GM12878 (cell line): ENCODE measurements around the gene ATXN1. TPM values are rescaled to one million over a fixed set of nuclear protein-coding genes. Genes with fewer than 3 reads are reported as not detected.

Experiments
- ATAC-seq: fragments of 200-7000 bp; cut with Tn5 transposase; 3 replicates; pipeline ENCODE4 v1.9.1; 2020; ENCODE audit warnings: mild to moderate bottlenecking, moderate library complexity
- BruUV-seq: library from RNA; stranded (reverse); fragments of 400-500 nt; replicated peaks from 2 replicates; lab custom pipeline; 2021; lab: Mats Ljungman, UMichigan
- CTCF ChIA-PET: fragments of 300-600 bp; sonication (Branson Sonifier 250); formaldehyde crosslinking; extraction: SDS; loops from one replicate; lab custom pipeline; 2021; ENCODE audit warnings: inconsistent platforms; lab: Yijun Ruan, JAX
- POLR2A ChIA-PET: fragments of 350-600 bp; formaldehyde crosslinking; extraction: SDS; loops from one replicate; lab custom pipeline; 2021; ENCODE audit warnings: inconsistent platforms; lab: Charles Lee
- RAD21 ChIA-PET: fragments of 300-600 bp; sonication (Branson Sonifier 250); formaldehyde crosslinking; loops from one replicate; lab custom pipeline; 2023; ENCODE audit warnings: antibody characterized with exemption; ENCODE audit not compliant: unreplicated experiment; lab: Charles Lee
- SMC1A ChIA-PET: fragments of 300-600 bp; sonication (Branson Sonifier 250); formaldehyde crosslinking; loops from one replicate; lab custom pipeline; 2023; ENCODE audit not compliant: unreplicated experiment, uncharacterized antibody; lab: Charles Lee
- DNase-seq: peaks from one replicate; pipeline ENCODE4 v3.0.0-alpha.2; 2011; ENCODE audit warnings: low read depth, low spot score
- FAIRE-seq: peaks from 3 replicates; lab custom pipeline; 2011; peaks lifted over from hg19 to GRCh38; lab: Jason Lieb, UNC
- H2AFZ ChIP-seq: 2 replicates; pipeline ENCODE4 v1.6.0; 2011; ENCODE audit warnings: low read depth, low read length, control low read depth; ENCODE audit not compliant: control insufficient read depth
- H3K27ac ChIP-seq: 2 replicates; pipeline ENCODE4 v1.5.1; 2011; ENCODE audit warnings: control low read depth; ENCODE audit not compliant: control insufficient read depth, insufficient read depth
- H3K27me3 ChIP-seq, 2 experiments: replicated peaks in 1 of 2; 2 replicates each; pipeline versions ENCODE4 v1.6.0 to v1.6.1; 2011; ENCODE audit warnings: low read length in 1 of 2; ENCODE audit not compliant: control insufficient read depth in 2 of 2, insufficient read depth in 2 of 2
- H3K36me3 ChIP-seq, 2 experiments: 2 replicates each; pipeline ENCODE4 v1.5.1; 2011; ENCODE audit warnings: low read length in 1 of 2; ENCODE audit not compliant: control insufficient read depth in 2 of 2, insufficient read depth in 2 of 2
- H3K4me1 ChIP-seq: 2 replicates; pipeline ENCODE4 v1.6.1; 2011; ENCODE audit warnings: mild to moderate bottlenecking, low read length, moderate library complexity, mixed read lengths; ENCODE audit not compliant: control insufficient read depth, insufficient read depth
- H3K4me2 ChIP-seq: 2 replicates; pipeline ENCODE4 v1.6.0; 2011; ENCODE audit warnings: control low read depth; ENCODE audit not compliant: control insufficient read depth, insufficient read depth
- H3K4me3 ChIP-seq: fragments of 200-600 bp; sonication (generic); 2 replicates; pipeline ENCODE4 v1.5.1; 2016
- H3K79me2 ChIP-seq: 2 replicates; pipeline ENCODE4 v1.6.0; 2011; ENCODE audit warnings: low read length; ENCODE audit not compliant: control insufficient read depth, insufficient read depth
- H3K9ac ChIP-seq: 2 replicates; pipeline ENCODE4 v1.8.0; 2011; ENCODE audit warnings: low read length, control low read depth, mixed read lengths; ENCODE audit not compliant: control insufficient read depth, insufficient read depth
- H3K9me3 ChIP-seq: replicated peaks from 3 replicates; pipeline ENCODE4 v1.5.1; 2011; ENCODE audit warnings: mild to moderate bottlenecking, low read length; ENCODE audit not compliant: control insufficient read depth, insufficient read depth
- H4K20me1 ChIP-seq: 2 replicates; pipeline ENCODE4 v1.6.0; 2011; ENCODE audit not compliant: control insufficient read depth, insufficient read depth
- ATF7 ChIP-seq: fragments of 450-650 bp; IDR thresholded peaks from 2 replicates; pipeline ENCODE4 v1.6.1; 2016; ENCODE audit warnings: low read depth, mild to moderate bottlenecking
- BCL11A ChIP-seq: IDR thresholded peaks from 2 replicates; pipeline ENCODE4 v1.6.1; 2011; ENCODE audit warnings: low read depth, low read length
- CBFB ChIP-seq: IDR thresholded peaks from 2 replicates; pipeline ENCODE4 v1.6.1; 2016; ENCODE audit warnings: antibody characterized with exemption, low read depth
- CREB1 ChIP-seq: IDR thresholded peaks from 2 replicates; pipeline ENCODE4 v1.6.1; 2012; ENCODE audit warnings: low read depth, mild to moderate bottlenecking, inconsistent platforms
- EGR1 ChIP-seq, 2 experiments: IDR thresholded peaks; 1 replicate in 1 of 2; 2 replicates in 1 of 2; pipeline ENCODE4 v1.6.1; 2011 to 2012; ENCODE audit warnings: low read depth in 2 of 2, low read length in 2 of 2, borderline replicate concordance in 1 of 2, mild to moderate bottlenecking in 1 of 2, moderate library complexity in 1 of 2
- EP300 ChIP-seq, 2 experiments: fragments of 150-350 bp in 1 of 2; IDR thresholded peaks; 2 replicates each; pipeline ENCODE4 v1.6.1; 2011 to 2012; ENCODE audit warnings: low read depth in 2 of 2, low read length in 2 of 2, borderline replicate concordance in 1 of 2, improper control_type of control experiment in 1 of 2, inconsistent platforms in 1 of 2; ENCODE audit not compliant: control insufficient read depth in 1 of 2
- ETV6 ChIP-seq, 2 experiments: fragments of 450-650 bp in 1 of 2; IDR thresholded peaks in 1 of 2; conservative IDR thresholded peaks in 1 of 2; 2 replicates each; pipeline ENCODE4 v1.6.1; 2014; ENCODE audit warnings: antibody characterized with exemption in 1 of 2, borderline replicate concordance in 1 of 2, low read depth in 1 of 2, mild to moderate bottlenecking in 1 of 2, moderate library complexity in 1 of 2
- FOXK2 ChIP-seq: fragments of 450-650 bp; IDR thresholded peaks from 2 replicates; pipeline ENCODE4 v1.6.1; 2017; ENCODE audit warnings: mild to moderate bottlenecking, moderate library complexity
- GABPA ChIP-seq: IDR thresholded peaks from 2 replicates; pipeline ENCODE4 v1.6.1; 2014; ENCODE audit warnings: antibody characterized with exemption, low read depth, mild to moderate bottlenecking, inconsistent platforms
- IRF4 ChIP-seq: IDR thresholded peaks from 2 replicates; pipeline ENCODE4 v1.6.1; 2011; ENCODE audit warnings: low read depth, low read length
- MTA3 ChIP-seq: IDR thresholded peaks from 2 replicates; pipeline ENCODE4 v1.6.1; 2012; ENCODE audit warnings: low read length, inconsistent platforms, borderline replicate concordance
- MYC ChIP-seq: IDR thresholded peaks from 2 replicates; pipeline ENCODE4 v1.6.1; 2011; ENCODE audit warnings: mild to moderate bottlenecking, low read length, moderate library complexity, inconsistent platforms; ENCODE audit not compliant: insufficient read depth, insufficient replicate concordance, insufficient read length, severe bottlenecking
- NFIC ChIP-seq: IDR thresholded peaks from 2 replicates; pipeline ENCODE4 v1.6.1; 2012; ENCODE audit warnings: low read depth, mild to moderate bottlenecking, inconsistent platforms, low read length, moderate library complexity
- NFYB ChIP-seq: IDR thresholded peaks from 2 replicates; pipeline ENCODE4 v1.6.1; 2011; ENCODE audit warnings: low read depth, mild to moderate bottlenecking, low read length, improper control_type of control experiment, moderate library complexity; ENCODE audit not compliant: insufficient read depth
- POLR2A ChIP-seq: IDR thresholded peaks from 2 replicates; pipeline ENCODE4 v1.6.1; 2011; ENCODE audit warnings: low read depth, mild to moderate bottlenecking, low read length
- POU2F2 ChIP-seq: IDR thresholded peaks from 3 replicates; pipeline ENCODE4 v1.6.1; 2011; ENCODE audit warnings: low read depth, mild to moderate bottlenecking, low read length, borderline replicate concordance
- RUNX3 ChIP-seq: IDR thresholded peaks from 2 replicates; pipeline ENCODE4 v1.6.1; 2012; ENCODE audit warnings: low read length, inconsistent platforms
- SMC3 ChIP-seq: IDR thresholded peaks from 2 replicates; pipeline ENCODE4 v1.6.1; 2011; ENCODE audit warnings: low read length, improper control_type of control experiment, borderline replicate concordance
- SREBF2 ChIP-seq: IDR thresholded peaks from 2 replicates; pipeline ENCODE4 v1.6.1; 2012; ENCODE audit warnings: mild to moderate bottlenecking, low read length
- ZBED1 ChIP-seq: IDR thresholded peaks from 2 replicates; pipeline ENCODE4 v1.6.1; 2016; ENCODE audit warnings: borderline replicate concordance
- whole genome bisulfite sequencing: methylation state at CpG from one replicate; pipeline ENCODE4 v1.1.6; 2016; ENCODE audit warnings: low lambda C conversion rate; ENCODE audit not compliant: insufficient replicate concordance, insufficient coverage; ENCODE audit errors: missing lambda C conversion rate; 5-methylcytosine and 5-hydroxymethylcytosine counted together
- in situ Hi-C: fragments of 300-500 bp; cut with MboI; formaldehyde crosslinking; loops from 9 replicates; pipeline ENCODE4 v1.14.3; 2018; ENCODE audit warnings: mixed read lengths
- intact Hi-C: fragments of 100-400 bp; cut with micrococcal nuclease; formaldehyde crosslinking; loops from one replicate; pipeline ENCODE4 v1.14.2; 2022; ENCODE audit not compliant: unreplicated experiment
- polyA plus RNA-seq, 11 experiments: library from polyadenylated mRNA; depleted of rRNA in 4 of 11; unstranded in 6 of 11; stranded (reverse) in 5 of 11; fragments of >200 nt; fragmentation: Nextera tagmentation in 4 of 11; fragmentation: Illumina TruSeq in 1 of 11; extraction: Ambion mirVana in 4 of 11; extraction: Trizol in 1 of 11; gene quantifications; 1 replicate in 1 of 11; 2 replicates in 10 of 11; pipeline versions ENCODE4 v1.2.1 to v1.2.3, GENCODE V29; 2011 to 2016; ENCODE audit warnings: inconsistent platforms in 2 of 11, missing spikeins in 2 of 11, low read depth in 1 of 11
- total RNA-seq, 4 experiments: library from RNA; depleted of rRNA in 3 of 4; stranded (reverse); fragments of >200 nt in 3 of 4; fragmentation: Illumina TruSeq in 1 of 4; extraction: Trizol in 1 of 4; gene quantifications; 2 replicates each; pipeline versions ENCODE4 v1.2.1 to v1.2.3, GENCODE V29; 2013 to 2021
- TF ChIP-seq, protein P1 (sequence below): IDR thresholded peaks from 2 replicates; pipeline ENCODE4 v1.6.1; 2011; ENCODE audit warnings: low read depth, mild to moderate bottlenecking, low read length, moderate library complexity, borderline replicate concordance; ENCODE audit errors: extremely low read depth
- TF ChIP-seq, protein P2 (sequence below): IDR thresholded peaks from 2 replicates; pipeline ENCODE4 v1.6.1; 2012; ENCODE audit warnings: low read depth, low read length, improper control_type of control experiment

ATXN1 gene
- total and polyA plus RNA-seq, 10 of the 15 experiments (the other 5 are each of a cell fraction or from before 2014, with no cell fraction given): 12.2 to 51.2 (median 20.5) TPM

DNA sequence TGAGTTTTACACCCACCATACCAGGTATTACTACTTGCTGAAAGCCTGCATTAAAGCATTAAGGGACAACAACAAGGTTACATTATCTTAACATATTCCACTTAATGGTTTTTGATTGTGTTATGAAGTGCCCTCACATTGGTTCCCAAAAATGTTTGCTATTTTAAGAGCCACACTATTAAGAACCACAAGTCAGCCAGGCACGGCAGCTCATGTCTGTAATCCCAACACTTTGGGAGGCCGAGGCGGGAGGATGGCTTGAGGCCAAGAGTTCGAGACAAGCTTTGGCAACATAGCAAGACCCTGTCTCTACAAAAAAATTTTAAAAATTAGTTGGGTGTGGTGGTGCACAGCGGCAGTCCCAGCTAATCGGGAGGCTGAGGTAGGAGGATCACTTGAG lies 28.2 kb downstream of the ATXN1 start (continued):
- TF ChIP-seq NFYB: no peak
- no peak for TF ChIP-seq MYC
- TF ChIP-seq SREBF2: no peak

DNA sequence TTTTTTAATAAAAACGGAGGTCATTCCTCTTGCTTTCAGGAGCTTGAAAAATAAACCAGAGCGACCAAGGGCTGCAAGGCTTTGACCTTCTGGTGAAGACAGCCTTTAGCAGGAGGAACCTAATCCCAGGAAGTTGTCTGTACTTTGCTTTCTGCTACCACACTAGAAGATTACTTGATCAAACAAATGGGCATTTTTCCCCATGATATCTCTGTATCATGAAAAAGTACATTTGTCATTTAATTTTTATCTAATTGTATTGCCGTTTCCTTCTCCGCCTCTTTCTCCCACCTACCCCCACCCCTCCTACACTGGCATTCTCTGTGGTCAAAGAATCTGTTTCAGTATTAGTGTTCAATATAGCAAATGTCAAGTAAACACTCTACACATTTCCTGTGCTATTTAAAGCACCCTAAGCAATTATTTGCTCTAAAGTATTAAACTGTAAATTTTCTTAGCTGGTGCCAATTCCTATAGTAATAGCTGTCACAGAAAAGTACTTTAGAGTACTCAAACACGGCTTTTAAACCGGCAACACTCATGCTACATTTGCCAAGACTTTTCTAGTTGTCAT lies 29.7 kb downstream of the ATXN1 start:
- H3K4me1 ChIP-seq: peaks cover 17% of the 10 kb centered on the region
- no peak overlapping the region for H2AFZ ChIP-seq
- H3K4me3 ChIP-seq: peak overlapping the region; percentile 59; the same call in 1 of the 2 replicates
- H3K27me3 ChIP-seq: no peaks in the 10 kb centered on the region
- CTCF ChIA-PET: interaction anchor here (0.6 to 4.8 kb wide), 20 partner anchors 9 to 446 kb away, joined by 3 to 40 read pairs (median 4); partner anchors contain the start of gene ATXN1
- WGBS: 3% methylated on average over 5 of the region's 6 CpGs
- no peak overlapping the region for H3K9ac ChIP-seq
- H3K36me3 ChIP-seq: no peaks in the 10 kb centered on the region; a peak in 1 of 4 replicates
- FAIRE-seq (peak; percentile 91), DNase-seq (peak; percentile 61), ATAC-seq (peak; percentile 95)
- in situ Hi-C loops: no loop called here
- intact Hi-C loops: loop anchor here (2.0 kb wide), 1 partner anchor 29 kb away; the partner anchor contains the start of gene ATXN1
- BruUV-seq: no TSS peak
- RAD21 ChIA-PET: interaction anchor here (0.5 to 4.3 kb wide), 19 partner anchors 9 to 361 kb away, joined by 3 to 35 read pairs (median 4); partner anchors contain the start of gene ATXN1
- SMC1A ChIA-PET: interaction anchor here (0.6 to 4.2 kb wide), 31 partner anchors 9 to 408 kb away, joined by 3 to 36 read pairs (median 4); no protein-coding TSS in a partner anchor
- peak overlapping the region; percentile 83 for H3K4me2 ChIP-seq
- H3K27ac ChIP-seq: peak overlapping the region; percentile 28; the same call in 1 of the 2 replicates
- H4K20me1 ChIP-seq: no peaks in the 10 kb centered on the region
- H3K9me3 ChIP-seq: no peaks in the 10 kb centered on the region
- POLR2A ChIA-PET: interaction anchor here (0.6 to 1.5 kb wide), 8 partner anchors 12 to 53 kb away, joined by 3 to 9 read pairs (median 4); no protein-coding TSS in a partner anchor
- no peaks in the 10 kb centered on the region for H3K79me2 ChIP-seq
- peak in 1 of 2 experiments; percentile 46; a peak in 1 of 3 replicates for TF ChIP-seq EGR1 (IDR thresholded peaks at IDR 0.05; ENCODE audit: borderline replicate concordance in 1 of 2, low read depth in 2 of 2, low read length in 2 of 2)
- TF ChIP-seq POU2F2: peak; percentile 76; the same call in 2 of the 3 replicates
- TF ChIP-seq ATF7: peak; percentile 71
- TF ChIP-seq CREB1: peak; percentile 65; the same call in 1 of the 2 replicates
- TF ChIP-seq EP300 (IDR thresholded peaks at IDR 0.05; ENCODE audit: borderline replicate concordance in 1 of 2, control insufficient read depth in 1 of 2, low read depth in 2 of 2, low read length in 2 of 2): peak; percentile 86 to 89
- TF ChIP-seq SMC3: no peak
- TF ChIP-seq NFIC: peak; percentile 97
- TF ChIP-seq FOXK2: no peak
- TF ChIP-seq MTA3: peak; percentile 93; the same call in 1 of the 2 replicates
- peak; percentile 93 for TF ChIP-seq BCL11A
- TF ChIP-seq POLR2A: no peak
- peak; percentile 84 for TF ChIP-seq ZBED1
- peak; percentile 53; the same call in 1 of the 2 replicates for TF ChIP-seq GABPA
- TF ChIP-seq, protein P1, sequence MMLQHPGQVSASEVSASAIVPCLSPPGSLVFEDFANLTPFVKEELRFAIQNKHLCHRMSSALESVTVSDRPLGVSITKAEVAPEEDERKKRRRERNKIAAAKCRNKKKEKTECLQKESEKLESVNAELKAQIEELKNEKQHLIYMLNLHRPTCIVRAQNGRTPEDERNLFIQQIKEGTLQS: no peak
- peak; percentile 89 for TF ChIP-seq IRF4
- peak; percentile 99 for TF ChIP-seq RUNX3
- TF ChIP-seq, protein P2, sequence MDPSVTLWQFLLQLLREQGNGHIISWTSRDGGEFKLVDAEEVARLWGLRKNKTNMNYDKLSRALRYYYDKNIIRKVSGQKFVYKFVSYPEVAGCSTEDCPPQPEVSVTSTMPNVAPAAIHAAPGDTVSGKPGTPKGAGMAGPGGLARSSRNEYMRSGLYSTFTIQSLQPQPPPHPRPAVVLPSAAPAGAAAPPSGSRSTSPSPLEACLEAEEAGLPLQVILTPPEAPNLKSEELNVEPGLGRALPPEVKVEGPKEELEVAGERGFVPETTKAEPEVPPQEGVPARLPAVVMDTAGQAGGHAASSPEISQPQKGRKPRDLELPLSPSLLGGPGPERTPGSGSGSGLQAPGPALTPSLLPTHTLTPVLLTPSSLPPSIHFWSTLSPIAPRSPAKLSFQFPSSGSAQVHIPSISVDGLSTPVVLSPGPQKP: no peak
- peak; percentile 85 for TF ChIP-seq CBFB
- TF ChIP-seq ETV6 (conservative IDR thresholded peaks at IDR 0.05 in 1 of 2, IDR thresholded peaks at IDR 0.05 in 1 of 2; ENCODE audit: borderline replicate concordance in 1 of 2, low read depth in 1 of 2): peak in 1 of 2 experiments; percentile 89; a peak in 2 of 4 replicates
